AG04449 (cell line): Measurements from ENCODE around the gene STAP2.

Experiments used
- CTCF ChIA-PET: fragments of 350-600 bp; formaldehyde crosslinking; extraction: SDS; loops from one replicate; lab custom pipeline; 2021; ENCODE audit warnings: antibody characterized with exemption; lab: Yijun Ruan, JAX
- POLR2A ChIA-PET: fragments of 400-600, 350-600 bp; formaldehyde crosslinking; extraction: SDS; loops from one replicate; lab custom pipeline; 2020; ENCODE audit warnings: antibody characterized with exemption, inconsistent platforms; lab: Yijun Ruan, JAX
- DNase-seq: peaks from one replicate; pipeline ENCODE4 v3.0.0-alpha.2; 2010; ENCODE audit warnings: low read depth, low spot score
- H3K4me3 ChIP-seq: 2 replicates; pipeline ENCODE4 v1.5.1; 2011; ENCODE audit warnings: low read depth, mild to moderate bottlenecking, control low read depth, low read length
- TF ChIP-seq, protein P1 (sequence below): IDR thresholded peaks from one replicate; pipeline ENCODE4 v1.5.1; 2011; ENCODE audit warnings: mild to moderate bottlenecking, moderate library complexity, low read length, control low read depth, inconsistent platforms; ENCODE audit not compliant: insufficient read depth; ENCODE audit errors: missing control alignments

The STAP2 gene

DNA sequence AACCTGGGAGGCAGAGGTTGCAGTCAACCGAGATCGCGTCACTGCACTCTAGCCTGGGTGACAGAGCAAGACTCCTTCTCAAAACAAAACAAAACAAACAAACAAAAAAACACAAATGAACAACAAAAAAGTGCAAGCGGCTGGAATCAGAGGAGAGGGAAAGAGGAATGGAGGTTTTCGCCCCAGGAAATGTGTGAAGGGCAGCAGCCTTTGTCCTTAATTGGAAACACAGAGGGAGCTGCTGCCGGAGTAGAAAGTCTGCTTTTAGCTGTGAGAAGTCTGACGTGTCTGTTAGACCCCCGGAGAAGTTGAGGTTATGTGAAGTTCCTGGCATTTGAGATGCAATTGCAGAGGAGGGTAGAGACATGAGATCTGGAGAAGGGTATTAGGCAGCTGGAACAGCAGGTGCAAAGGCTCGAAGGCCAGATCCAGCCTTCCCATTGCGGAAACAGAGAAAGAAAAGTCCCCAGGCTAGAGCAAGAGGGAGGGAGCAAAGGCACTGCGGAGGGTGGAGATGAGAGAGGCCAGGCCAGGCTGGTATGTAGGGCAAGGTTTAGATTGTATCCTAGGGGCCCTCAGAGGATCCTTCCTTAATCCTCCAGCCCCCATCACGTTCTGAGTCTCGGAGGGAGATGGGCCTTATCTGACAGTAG is 36.9 kb downstream of the STAP2 start:
- H3K4me3 ChIP-seq: no peak overlapping the region
- ChIA-PET POLR2A (no interaction called here), CTCF (interaction anchor here (1.2 kb wide), 1 partner anchor 35 kb away, joined by 4 read pairs; no protein-coding TSS in a partner anchor)
- DNase-seq: no peak
- TF ChIP-seq, protein P1, sequence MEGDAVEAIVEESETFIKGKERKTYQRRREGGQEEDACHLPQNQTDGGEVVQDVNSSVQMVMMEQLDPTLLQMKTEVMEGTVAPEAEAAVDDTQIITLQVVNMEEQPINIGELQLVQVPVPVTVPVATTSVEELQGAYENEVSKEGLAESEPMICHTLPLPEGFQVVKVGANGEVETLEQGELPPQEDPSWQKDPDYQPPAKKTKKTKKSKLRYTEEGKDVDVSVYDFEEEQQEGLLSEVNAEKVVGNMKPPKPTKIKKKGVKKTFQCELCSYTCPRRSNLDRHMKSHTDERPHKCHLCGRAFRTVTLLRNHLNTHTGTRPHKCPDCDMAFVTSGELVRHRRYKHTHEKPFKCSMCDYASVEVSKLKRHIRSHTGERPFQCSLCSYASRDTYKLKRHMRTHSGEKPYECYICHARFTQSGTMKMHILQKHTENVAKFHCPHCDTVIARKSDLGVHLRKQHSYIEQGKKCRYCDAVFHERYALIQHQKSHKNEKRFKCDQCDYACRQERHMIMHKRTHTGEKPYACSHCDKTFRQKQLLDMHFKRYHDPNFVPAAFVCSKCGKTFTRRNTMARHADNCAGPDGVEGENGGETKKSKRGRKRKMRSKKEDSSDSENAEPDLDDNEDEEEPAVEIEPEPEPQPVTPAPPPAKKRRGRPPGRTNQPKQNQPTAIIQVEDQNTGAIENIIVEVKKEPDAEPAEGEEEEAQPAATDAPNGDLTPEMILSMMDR: no peak

GRCh38 chr19:4300589-4300988 is 38.0 kb downstream of the STAP2 start:
- CTCF ChIA-PET: no interaction called here

GRCh38 chr19:4298810-4299550 is 39.6 kb downstream of the STAP2 start:
- no peak overlapping the region for H3K4me3 ChIP-seq
- TF ChIP-seq, protein P1: no peak
- ChIA-PET CTCF (interaction anchor here (0.9 to 1.1 kb wide), 2 partner anchors 14 to 54 kb away, joined by 3 to 4 read pairs; no protein-coding TSS in a partner anchor), POLR2A (no interaction called here)
- DNase-seq: no peak

More at GRCh38 chr19:4300589-4300988, 38.0 kb downstream of the STAP2 start:
- POLR2A ChIA-PET: no interaction called here
- TF ChIP-seq, protein P1: no peak
- no peak for DNase-seq
- H3K4me3 ChIP-seq: no peak overlapping the region

DNA sequence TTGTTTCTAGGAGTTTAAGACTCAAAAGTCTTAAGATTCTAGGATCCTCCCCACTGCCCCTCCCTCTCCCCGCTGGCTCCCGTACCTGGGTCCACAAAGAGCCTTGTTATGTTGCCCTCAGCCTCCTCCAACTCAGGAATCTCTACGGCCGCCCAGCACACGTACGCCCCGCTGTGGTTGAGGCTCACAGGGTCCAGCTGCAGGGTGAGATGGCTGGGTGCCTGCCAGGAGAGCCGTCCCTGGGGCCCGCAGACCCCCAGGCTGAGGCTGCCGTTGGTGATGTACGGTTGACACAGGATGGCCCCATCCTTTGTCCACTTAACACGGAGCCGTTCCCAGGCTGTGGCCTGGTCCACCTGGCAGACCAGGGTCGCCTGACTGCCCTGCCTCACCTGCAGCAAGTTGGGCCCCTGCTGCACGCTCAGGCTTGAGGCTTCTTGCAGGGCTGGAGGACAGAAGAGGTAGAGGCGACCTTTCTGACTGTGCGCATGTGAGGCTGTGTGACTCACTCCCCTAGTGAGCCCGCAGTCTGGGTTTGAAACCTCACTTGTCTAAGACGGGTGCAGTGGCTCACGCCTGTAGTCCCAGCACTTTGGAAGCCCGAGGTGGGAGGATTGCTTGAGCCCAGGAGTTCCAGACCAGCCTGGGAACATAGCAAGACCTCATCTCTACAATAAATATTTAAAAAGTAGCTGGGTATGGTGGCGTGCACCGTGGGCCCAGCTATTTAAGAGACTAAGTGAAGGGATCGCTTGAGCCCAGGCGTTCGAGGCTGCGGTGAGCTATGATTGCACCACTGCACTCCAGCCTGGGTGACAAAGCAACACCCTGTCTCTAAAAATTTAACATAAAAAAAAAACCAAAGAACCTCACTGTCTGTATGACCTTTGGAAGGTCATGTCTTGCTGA is 40.5 kb downstream of the STAP2 start:
- TF ChIP-seq, protein P1: no peak
- no peak for DNase-seq
- ChIA-PET CTCF (interaction anchor here (0.9 to 1.1 kb wide), 2 partner anchors 13 to 55 kb away, joined by 3 to 4 read pairs; no protein-coding TSS in a partner anchor), POLR2A (no interaction called here)
- no peak overlapping the region for H3K4me3 ChIP-seq

DNA sequence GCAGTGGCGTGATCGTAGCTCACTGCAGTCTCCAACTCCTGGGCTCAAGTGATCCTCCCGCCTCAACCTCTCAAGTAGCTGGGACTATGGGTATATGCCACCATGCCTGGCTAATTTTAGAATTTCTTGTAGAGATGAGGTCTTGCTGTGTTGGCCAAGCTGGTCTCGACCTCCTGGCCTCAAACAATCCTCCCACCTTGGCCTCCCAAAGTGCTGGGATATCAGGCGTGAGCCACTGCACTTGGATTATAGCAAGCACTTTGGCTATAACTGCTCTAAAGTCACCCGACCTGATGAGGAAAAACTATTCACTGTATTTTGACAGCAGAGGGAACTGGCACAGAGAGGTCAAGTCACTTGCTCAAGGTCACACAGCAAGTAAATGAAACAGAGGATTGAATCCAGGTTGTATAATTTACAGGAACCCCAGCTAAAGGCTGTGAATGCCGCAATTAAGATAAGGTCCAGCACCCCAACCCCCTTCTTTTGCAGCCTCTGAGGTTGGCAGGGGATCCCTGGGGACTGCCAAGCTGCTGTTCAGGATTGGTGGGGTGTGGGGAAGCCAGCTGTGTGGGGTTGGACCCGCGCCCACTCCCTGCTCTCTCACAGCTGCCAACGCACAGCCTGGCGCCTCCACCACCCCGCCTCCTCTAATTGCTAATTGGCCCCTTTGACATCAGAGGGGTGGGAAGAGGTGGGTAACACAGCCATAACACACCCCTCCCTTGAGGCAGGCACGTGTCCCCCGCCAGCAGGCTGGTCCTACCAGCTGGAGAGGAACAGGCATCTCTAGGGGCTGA is 42.5 kb downstream of the STAP2 start:
- TF ChIP-seq, protein P1: no peak
- DNase-seq: no peak
- CTCF ChIA-PET: interaction anchor here (1.1 to 1.6 kb wide), 2 partner anchors 28 to 56 kb away, joined by 3 to 4 read pairs; no protein-coding TSS in a partner anchor
- POLR2A ChIA-PET: no interaction called here
- H3K4me3 ChIP-seq: no peak overlapping the region
